Rectal smooth muscle tissue (tissue), 1 donor: ENCODE measurements around the gene WT1.
A peak's percentile ranks its signal among the peaks of the same experiment; 100 is the strongest.

Experiments used
- H3K27ac ChIP-seq: one replicate; pipeline ENCODE4 v1.7.0; 2013; ENCODE audit warnings: low read depth, low read length, inconsistent platforms
- H3K27me3 ChIP-seq: one replicate; pipeline ENCODE4 v1.7.0; 2013; ENCODE audit warnings: low read length; ENCODE audit not compliant: control insufficient read depth, insufficient read depth
- H3K36me3 ChIP-seq: one replicate; pipeline ENCODE4 v1.7.0; 2013; ENCODE audit warnings: low read length; ENCODE audit not compliant: control insufficient read depth, insufficient read depth
- H3K4me1 ChIP-seq: one replicate; pipeline ENCODE4 v1.7.0; 2013; ENCODE audit warnings: low read length; ENCODE audit not compliant: control insufficient read depth, insufficient read depth
- H3K4me3 ChIP-seq: one replicate; pipeline ENCODE4 v1.7.0; 2013; ENCODE audit warnings: low read length
- H3K9ac ChIP-seq: one replicate; pipeline ENCODE4 v1.7.0; 2013; ENCODE audit warnings: low read length

Gene WT1

GRCh38 chr11:32365192-32365591 lies 70.1 kb downstream of the WT1 start:
- Histone ChIP-seq H3K36me3 (no peaks in the 10 kb centered on the region), H3K9ac (no peak overlapping the region), H3K27me3 (no peaks in the 10 kb centered on the region), H3K4me3 (no peak overlapping the region), H3K4me1 (no peaks in the 10 kb centered on the region), H3K27ac (no peak overlapping the region)

- H3K36me3 ChIP-seq: no peaks in the 10 kb centered on the region
- H3K27me3 ChIP-seq: no peaks in the 10 kb centered on the region
- no peak overlapping the region for H3K4me3 ChIP-seq
- no peak overlapping the region for H3K9ac ChIP-seq
- peaks cover 6% of the 10 kb centered on the region for H3K4me1 ChIP-seq
- no peak overlapping the region for H3K27ac ChIP-seq
Observed at GRCh38 chr11:32358729-32359128, 76.6 kb downstream of the WT1 start.

GRCh38 chr11:32353884-32354283 lies 81.5 kb downstream of the WT1 start:
- H3K9ac ChIP-seq: no peak overlapping the region
- H3K4me3 ChIP-seq: no peak overlapping the region
- H3K27me3 ChIP-seq: no peaks in the 10 kb centered on the region
- H3K36me3 ChIP-seq: no peaks in the 10 kb centered on the region
- peaks cover 6% of the 10 kb centered on the region for H3K4me1 ChIP-seq
- H3K27ac ChIP-seq: no peak overlapping the region

- H3K4me1 ChIP-seq: peaks cover 5% of the 10 kb centered on the region
- no peak overlapping the region for H3K4me3 ChIP-seq
- H3K27me3 ChIP-seq: no peaks in the 10 kb centered on the region
- peak overlapping the region; percentile 22 for H3K27ac ChIP-seq
- H3K9ac ChIP-seq: no peak overlapping the region
- no peaks in the 10 kb centered on the region for H3K36me3 ChIP-seq
Observed at GRCh38 chr11:32348502-32348901, 86.8 kb downstream of the WT1 start.

- no peak overlapping the region for H3K4me3 ChIP-seq
- no peaks in the 10 kb centered on the region for H3K27me3 ChIP-seq
- no peak overlapping the region for H3K9ac ChIP-seq
- H3K27ac ChIP-seq: no peak overlapping the region
- H3K4me1 ChIP-seq: peaks cover 7% of the 10 kb centered on the region
- no peaks in the 10 kb centered on the region for H3K36me3 ChIP-seq
Observed at GRCh38 chr11:32344946-32345345, 90.4 kb downstream of the WT1 start.

GRCh38 chr11:32343325-32344008 lies 91.9 kb downstream of the WT1 start:
- H3K9ac ChIP-seq: no peak overlapping the region
- no peak overlapping the region for H3K27ac ChIP-seq
- H3K4me3 ChIP-seq: no peak overlapping the region
- peaks cover 7% of the 10 kb centered on the region for H3K4me1 ChIP-seq
- no peaks in the 10 kb centered on the region for H3K36me3 ChIP-seq
- H3K27me3 ChIP-seq: no peaks in the 10 kb centered on the region

GRCh38 chr11:32341620-32342613 lies 93.4 kb downstream of the WT1 start:
- Histone ChIP-seq H3K27ac (no peak overlapping the region), H3K36me3 (no peaks in the 10 kb centered on the region), H3K4me3 (no peak overlapping the region), H3K4me1 (peaks cover 7% of the 10 kb centered on the region), H3K9ac (no peak overlapping the region), H3K27me3 (no peaks in the 10 kb centered on the region)

- H3K36me3 ChIP-seq: no peaks in the 10 kb centered on the region
- H3K9ac ChIP-seq: no peak overlapping the region
- H3K4me3 ChIP-seq: no peak overlapping the region
- H3K27ac ChIP-seq: no peak overlapping the region
- no peaks in the 10 kb centered on the region for H3K27me3 ChIP-seq
- H3K4me1 ChIP-seq: peaks cover 7% of the 10 kb centered on the region
Observed at GRCh38 chr11:32340181-32340580, 95.2 kb downstream of the WT1 start.
